Esophagus muscularis mucosa (tissue), 4 donors: ENCODE data around the gene LASP1. TPM values are rescaled to one million over a fixed set of nuclear protein-coding genes. Genes with fewer than 3 reads are reported as not detected.
A peak's percentile ranks its signal among the peaks of the same experiment; 100 is the strongest.

ENCODE experiments used
- DNase-seq: peaks from one replicate; pipeline ENCODE4 v3.0.0-alpha.2; 2017; ENCODE audit errors: extremely low spot score
- H3K27ac ChIP-seq, 4 donors: fragments of 200-600 bp; sonication (generic); replicated peaks in 1 of 4; 1 replicate in 3 of 4; 2 replicates in 1 of 4; pipeline ENCODE4 v1.5.1; 2016 to 2019; ENCODE audit warnings: mild to moderate bottlenecking in 1 of 4
- H3K27me3 ChIP-seq, 4 donors: fragments of 200-600 bp; sonication (generic); one replicate each; pipeline versions ENCODE4 v1.5.1 to v1.6.0; 2016 to 2019
- H3K36me3 ChIP-seq, 4 donors: fragments of 200-600 bp; sonication (generic); one replicate each; pipeline ENCODE4 v1.5.1; 2016 to 2019
- H3K4me1 ChIP-seq, 4 donors: fragments of 200-600 bp; sonication (generic); one replicate each; pipeline ENCODE4 v1.5.1; 2016 to 2019
- H3K4me3 ChIP-seq, 4 donors: fragments of 200-600 bp; sonication (generic); 1 replicate in 2 of 4; 2 replicates in 2 of 4; pipeline ENCODE4 v1.5.1; 2016 to 2019; ENCODE audit warnings: mild to moderate bottlenecking in 4 of 4, moderate library complexity in 1 of 4
- H3K9me3 ChIP-seq, 4 donors: fragments of 200-600 bp; sonication (generic); 1 replicate in 3 of 4; 2 replicates in 1 of 4; pipeline ENCODE4 v1.5.1; 2016 to 2019
- CTCF ChIP-seq, 3 experiments: fragments of 200-600 bp in 2 of 3; fragments of 450-650 bp in 1 of 3; sonication (generic) in 2 of 3; IDR thresholded peaks; one replicate each; pipeline ENCODE4 v1.5.1; 2017 to 2019; ENCODE audit warnings: antibody characterized with exemption in 3 of 3, mild to moderate bottlenecking in 2 of 3, moderate library complexity in 1 of 3
- EP300 ChIP-seq: sonication (generic); formaldehyde crosslinking; IDR thresholded peaks from one replicate; pipeline ENCODE4 v1.6.1; 2017; ENCODE audit warnings: antibody characterized with exemption
- POLR2A ChIP-seq: fragments of 450-650 bp; IDR thresholded peaks from one replicate; pipeline ENCODE4 v1.6.1; 2017; ENCODE audit warnings: antibody characterized with exemption, moderate library complexity, mild to moderate bottlenecking, low read depth
- POLR2AphosphoS5 ChIP-seq, 2 donors: sonication (generic); formaldehyde crosslinking; IDR thresholded peaks; one replicate each; pipeline ENCODE4 v1.6.1; 2017; ENCODE audit warnings: antibody characterized with exemption in 2 of 2
- WGBS: methylation state at CpG from one replicate; pipeline ENCODE4 v1.1.5; 2018; 5-methylcytosine and 5-hydroxymethylcytosine counted together
- intact Hi-C: fragments of 100-400 bp; cut with DNase I; formaldehyde crosslinking; loops from one replicate; pipeline ENCODE4 v1.15.1; 2023
- total RNA-seq, 4 donors: library from RNA; depleted of rRNA; stranded (reverse); fragments of >200 nt; gene quantifications; one replicate each; pipeline versions ENCODE4 v1.1.0 to v1.2.1, GENCODE V29; 2016

Gene LASP1
- total RNA-seq, 4 donors from 2014 or later = 46.9 to 102 (median 74.7) TPM

GRCh38 chr17:38898291-38898679 is 28.4 kb downstream of the LASP1 start:
- intact Hi-C loops = no loop called here
- H3K9me3 ChIP-seq = no peaks in the 10 kb centered on the region
- H3K36me3 ChIP-seq = peaks cover 15 to 65% (median 57%) of the 10 kb centered on the region in 4 donors
- H3K27me3 ChIP-seq = no peaks in the 10 kb centered on the region
- peaks cover 88 to 99% (median 92%) of the 10 kb centered on the region in 4 donors for H3K4me1 ChIP-seq
- H3K27ac ChIP-seq = peak overlapping the region; percentile 67 to 77 (median 72)
- no peak for DNase-seq
- WGBS = 58% methylated on average over 9 of the region's 9 CpGs
- TF ChIP-seq EP300 = no peak
- no peak for TF ChIP-seq POLR2AphosphoS5 (IDR thresholded peaks at IDR 0.05)
- TF ChIP-seq CTCF (IDR thresholded peaks at IDR 0.05) = no peak
- TF ChIP-seq POLR2A = no peak
- H3K4me3 ChIP-seq = no peak overlapping the region

- H3K27ac ChIP-seq = peak overlapping the region; percentile 67 to 77 (median 72)
- H3K4me1 ChIP-seq = peaks cover 82 to 94% (median 88%) of the 10 kb centered on the region in 4 donors
- H3K36me3 ChIP-seq = peaks cover 21 to 67% (median 60%) of the 10 kb centered on the region in 4 donors
- 58% methylated on average over 7 of the region's 11 CpGs for whole genome bisulfite sequencing
- intact Hi-C loops = no loop called here
- H3K27me3 ChIP-seq = no peaks in the 10 kb centered on the region
- no peak overlapping the region for H3K4me3 ChIP-seq
- no peak for TF ChIP-seq EP300
- TF ChIP-seq CTCF (IDR thresholded peaks at IDR 0.05) = no peak
- TF ChIP-seq POLR2A = no peak
- TF ChIP-seq POLR2AphosphoS5 (IDR thresholded peaks at IDR 0.05) = no peak
- no peak for DNase-seq
- no peaks in the 10 kb centered on the region for H3K9me3 ChIP-seq
These were observed 29.0 kb downstream of the LASP1 start for GRCh38 chr17:38898812-38899348.

- 66% methylated on average over 4 of the region's 5 CpGs for WGBS
- H3K27ac ChIP-seq = peak overlapping the region; percentile 67 to 77 (median 72)
- H3K27me3 ChIP-seq = no peaks in the 10 kb centered on the region
- peaks cover 22 to 69% (median 60%) of the 10 kb centered on the region in 4 donors for H3K36me3 ChIP-seq
- intact Hi-C loops = no loop called here
- TF ChIP-seq CTCF (IDR thresholded peaks at IDR 0.05) (no peak), EP300 (no peak), POLR2AphosphoS5 (IDR thresholded peaks at IDR 0.05) (no peak), POLR2A (no peak)
- H3K4me3 ChIP-seq = no peak overlapping the region
- no peaks in the 10 kb centered on the region for H3K9me3 ChIP-seq
- H3K4me1 ChIP-seq = peaks cover 77 to 89% (median 83%) of the 10 kb centered on the region in 4 donors
- no peak for DNase-seq
These were observed 29.6 kb downstream of the LASP1 start for GRCh38 chr17:38899421-38899820.

- no peak for TF ChIP-seq POLR2AphosphoS5 (IDR thresholded peaks at IDR 0.05)
- TF ChIP-seq CTCF (IDR thresholded peaks at IDR 0.05) = no peak
- no peak for TF ChIP-seq EP300
- TF ChIP-seq POLR2A = no peak
- WGBS = 22% methylated on average over 10 of the region's 10 CpGs
- Histone ChIP-seq H3K4me1 (peaks cover 71 to 79% (median 76%) of the 10 kb centered on the region in 4 donors), H3K27me3 (no peaks in the 10 kb centered on the region), H3K36me3 (peaks cover 22 to 64% (median 50%) of the 10 kb centered on the region in 4 donors), H3K27ac (peak overlapping the region; percentile 39 to 62 (median 48)), H3K4me3 (no peak overlapping the region), H3K9me3 (no peaks in the 10 kb centered on the region)
- intact Hi-C loops = no loop called here
- DNase-seq = no peak
These were observed 31.3 kb downstream of the LASP1 start for GRCh38 chr17:38900978-38901656.
